A204.1 (cell line): ENCODE data around the gene GAK.
"Not testable (repeated sequence)": the region's sequence is repeated elsewhere in the genome, so short reads cannot be mapped to it uniquely, and the experiment has no call there.

Experiments
- FAIRE-seq: peaks from 2 replicates; lab custom pipeline; 2012; peaks lifted over from hg19 to GRCh38; lab: Jason Lieb, UNC

Gene GAK

DNA sequence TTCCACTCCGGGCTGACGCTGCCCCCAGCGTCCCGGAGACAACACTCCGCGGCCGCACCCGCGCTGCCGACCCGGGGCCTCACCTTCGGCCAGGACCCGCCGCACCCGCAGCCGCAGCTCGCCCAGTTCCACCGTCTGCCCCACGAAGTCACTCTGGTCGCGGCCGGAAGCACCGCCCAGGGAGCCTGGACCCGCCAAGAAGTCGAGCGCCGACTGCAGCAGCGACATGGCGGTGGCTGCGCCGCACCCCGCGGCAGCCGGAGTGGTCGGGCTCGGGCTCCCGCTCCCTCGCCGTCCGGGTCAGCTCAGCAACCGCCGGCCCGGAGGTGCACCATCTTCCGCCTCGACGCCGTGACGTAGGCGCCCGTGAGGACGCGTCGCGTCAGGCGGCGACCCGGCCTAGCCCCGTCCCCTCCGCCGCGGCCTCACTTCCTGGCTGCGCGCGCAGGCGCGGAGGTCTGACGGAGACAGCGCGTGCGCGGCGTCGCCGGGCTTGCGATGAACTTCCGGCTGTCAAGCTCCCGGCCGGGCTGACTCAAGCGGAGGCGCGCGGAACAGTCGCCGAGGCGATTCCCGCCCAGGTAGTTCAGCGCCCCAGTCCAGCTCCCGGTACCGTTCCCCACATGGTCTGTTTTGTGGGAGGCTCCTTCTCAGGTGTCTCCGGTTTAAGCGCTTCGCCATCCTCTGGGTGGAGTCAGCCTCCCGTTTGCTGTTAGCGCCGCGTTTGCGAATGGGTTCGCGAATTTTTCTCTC is at the start of gene GAK, which contains the start of gene TMEM175:
Gene GAK, minus strand, starts transcription at position 357 of the 753 bp plus-strand sequence. Its CDS starts 129 bp downstream, at position 228.
Gene TMEM175, plus strand, starts transcription at position 501 of the 753 bp plus-strand sequence. CDS start 15,280 bp downstream, outside the sequence.
- FAIRE-seq = no peak

- no peak for FAIRE-seq
Observed at GRCh38 chr4:978957-979701, 47.0 kb upstream of the GAK start.

DNA sequence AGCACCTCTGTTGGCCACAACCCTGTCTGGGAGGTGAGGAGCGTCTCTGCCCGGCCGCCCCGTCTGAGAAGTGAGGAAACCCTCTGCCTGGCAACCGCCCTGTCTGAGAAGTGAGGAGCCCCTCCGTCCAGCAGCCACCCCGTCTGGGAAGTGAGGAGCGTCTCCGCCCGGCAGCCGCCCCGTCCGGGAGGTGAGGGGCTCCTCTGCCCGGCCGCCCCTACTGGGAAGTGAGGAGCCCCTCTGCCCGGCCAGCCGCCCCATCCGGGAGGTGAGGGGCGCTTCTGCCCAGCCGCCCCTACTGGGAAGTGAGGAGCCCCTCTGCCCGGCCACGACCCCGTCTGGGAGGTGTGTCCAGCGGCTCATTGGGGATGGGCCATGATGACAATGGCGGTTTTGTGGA is 43.9 kb upstream of the GAK start:
- FAIRE-seq = not testable (repeated sequence)

GRCh38 chr4:974668-975067 is 42.6 kb upstream of the GAK start:
- FAIRE-seq = no peak

GRCh38 chr4:973431-974397 is 41.6 kb upstream of the GAK start, which contains the start of gene DGKQ:
DGKQ (minus strand) TSS chr4:973569; CDS start chr4:973482, 87 bp downstream.
- no peak for FAIRE-seq

DNA sequence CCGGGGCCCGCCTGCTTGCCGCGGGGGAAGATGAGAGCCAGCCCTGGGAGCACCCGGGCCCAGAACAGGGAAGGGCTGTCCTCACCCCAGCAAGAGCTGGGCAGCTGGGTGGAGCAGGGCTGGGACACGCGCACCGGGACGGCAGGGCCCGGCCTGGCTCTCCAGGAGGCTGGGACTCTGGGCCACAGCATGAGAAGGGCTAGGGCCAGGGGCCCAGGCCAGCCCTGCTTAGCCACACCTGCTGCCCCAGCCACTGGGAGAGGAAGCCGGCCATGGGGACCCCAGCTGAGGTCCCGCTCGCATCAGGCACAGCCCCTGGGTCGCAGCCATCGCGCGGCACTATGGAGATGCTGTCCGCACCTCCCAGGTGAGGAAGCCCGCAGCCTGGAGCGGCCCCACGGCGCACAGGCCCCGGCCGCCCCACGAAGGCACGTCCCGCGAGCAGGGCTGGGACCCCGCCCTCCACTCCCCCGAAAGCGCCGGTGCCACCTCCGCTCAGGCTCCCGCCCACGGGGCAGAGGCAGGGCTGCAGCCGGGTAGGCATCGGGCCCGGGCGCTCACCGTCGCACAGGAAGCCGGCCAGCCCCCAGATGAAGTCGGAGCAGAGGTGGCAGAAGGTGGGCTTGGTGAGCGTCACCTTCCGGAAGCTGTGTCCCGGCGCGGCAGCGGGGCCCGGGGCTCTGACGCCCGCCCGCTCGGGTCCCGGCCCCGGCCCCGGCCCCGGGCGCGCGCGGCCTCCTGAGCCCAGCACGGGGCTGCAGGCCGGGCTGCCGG is 40.7 kb upstream of the GAK start:
- FAIRE-seq = no peak

- FAIRE-seq = no peak
Observed at GRCh38 chr4:971666-972500, 39.8 kb upstream of the GAK start.

DNA sequence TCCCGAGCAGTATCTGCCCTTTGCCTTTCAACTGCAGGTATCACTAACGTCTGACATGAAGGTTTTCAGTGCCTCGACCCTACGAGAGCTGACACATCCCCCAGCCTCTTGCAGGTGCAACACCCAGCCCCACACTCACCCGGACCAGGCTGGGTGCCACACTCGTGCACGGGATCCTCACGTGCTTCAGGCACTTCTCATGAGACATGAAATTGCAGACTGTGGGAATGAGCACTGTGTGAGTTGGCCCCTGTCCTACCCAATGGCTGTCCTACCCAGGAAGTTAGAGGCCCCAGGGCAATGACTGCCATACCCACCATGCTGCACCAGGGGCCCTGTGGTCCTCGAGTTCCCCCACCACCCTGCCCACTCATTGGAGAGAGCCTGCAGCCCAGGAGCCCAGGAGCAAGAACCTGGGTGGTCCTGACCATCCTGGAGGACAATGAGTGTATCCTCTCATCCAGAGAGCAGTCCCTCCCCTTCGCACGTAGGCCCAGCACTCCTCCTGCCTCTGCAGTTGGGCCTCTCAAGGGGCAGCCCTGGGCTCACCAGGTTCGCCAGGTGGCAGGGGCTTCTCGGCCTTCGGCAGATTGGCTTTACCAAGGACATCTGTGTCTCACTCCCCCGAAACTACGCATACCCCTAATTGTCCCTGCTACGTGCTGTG is 38.9 kb upstream of the GAK start:
- FAIRE-seq = no peak

GRCh38 chr4:970046-970745 is 38.1 kb upstream of the GAK start:
- FAIRE-seq = no peak

DNA sequence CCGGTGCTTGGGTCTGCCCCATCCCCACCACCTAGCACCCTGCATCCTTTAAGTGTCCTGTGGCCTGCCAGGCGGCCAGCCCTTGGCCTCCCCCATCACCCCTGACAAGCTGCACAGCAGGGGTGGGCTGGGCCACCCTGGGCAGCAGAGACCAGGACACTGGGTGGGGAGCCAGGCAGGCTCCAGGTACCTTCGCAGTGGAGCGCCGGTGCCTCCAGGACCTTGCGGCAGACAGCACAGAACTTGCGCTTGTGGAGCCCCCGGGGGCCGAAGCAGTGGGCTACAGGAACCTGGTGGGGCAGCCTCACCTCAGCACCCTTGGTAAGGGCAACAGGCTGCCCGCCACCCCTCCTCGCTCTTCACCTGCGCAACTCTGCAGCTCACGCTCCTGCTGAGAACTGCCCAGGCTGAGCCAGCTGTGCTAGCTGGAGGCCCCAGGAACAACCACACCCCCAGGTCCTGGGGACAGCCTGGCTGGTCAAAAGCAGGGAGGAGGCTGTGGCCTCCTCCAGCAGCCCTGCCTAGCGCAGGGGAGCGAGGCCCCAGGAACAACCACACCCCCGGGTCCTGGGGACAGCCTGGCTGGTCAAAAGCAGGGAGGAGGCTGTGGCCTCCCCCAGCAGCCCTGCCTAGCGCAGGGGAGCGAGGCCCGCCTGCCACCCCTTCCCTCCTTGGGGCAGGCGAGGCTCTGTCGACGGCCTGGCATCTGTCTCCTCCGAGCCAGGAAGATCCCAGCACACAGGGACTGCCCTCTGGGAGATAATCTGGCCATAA is 36.7 kb upstream of the GAK start:
- FAIRE-seq = no peak

GRCh38 chr4:968221-968620 is 36.1 kb upstream of the GAK start:
- FAIRE-seq = no peak

DNA sequence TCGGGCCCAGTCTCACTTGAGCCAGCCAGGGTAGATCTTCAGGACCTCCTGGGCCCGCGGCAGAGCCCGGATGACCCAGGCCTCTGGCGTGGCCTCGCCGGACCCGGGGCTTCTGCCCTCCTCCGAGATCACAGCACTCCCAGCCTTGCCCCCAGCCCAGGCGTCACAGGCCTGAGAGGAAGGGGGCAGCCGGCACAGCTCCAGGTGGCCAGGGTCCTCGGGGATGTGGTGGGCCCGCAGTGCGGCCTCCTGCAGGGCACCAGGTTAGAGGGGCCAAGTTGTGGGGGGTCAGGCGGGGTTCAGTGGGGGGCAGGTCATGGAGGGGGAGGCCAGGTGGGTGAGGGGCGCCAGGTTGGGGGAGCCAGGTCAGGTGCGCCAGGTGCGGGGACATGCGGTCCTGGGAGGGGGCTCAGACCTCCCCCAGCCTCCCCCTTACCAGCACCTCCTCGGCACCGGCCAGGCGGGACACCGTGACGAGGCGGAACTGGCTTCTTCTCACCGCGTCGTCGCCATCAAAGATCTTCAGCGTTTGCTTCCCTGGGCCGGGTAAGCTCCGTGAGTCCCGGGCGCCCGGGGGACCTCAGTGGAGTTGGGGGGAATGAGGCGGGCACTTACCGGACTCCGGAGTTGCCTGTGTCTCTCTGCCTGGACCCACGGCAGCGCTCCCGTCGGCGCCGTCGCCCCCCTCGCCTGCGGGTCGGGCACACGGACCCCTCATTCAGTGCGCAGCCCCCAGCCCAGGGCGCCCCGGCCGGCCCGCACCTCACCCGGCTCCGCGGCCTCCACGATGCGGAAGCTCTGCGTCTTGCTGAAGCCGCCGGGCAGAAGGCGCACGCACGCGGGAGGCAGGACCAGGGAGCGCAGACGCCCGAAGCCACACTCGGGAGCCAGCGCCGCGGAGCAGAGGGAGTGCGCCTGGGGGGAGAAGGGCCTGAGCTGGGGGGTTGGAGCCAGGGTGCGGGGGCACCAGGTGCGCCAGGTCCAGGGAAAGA is 35.3 kb upstream of the GAK start:
- FAIRE-seq = no peak

- no peak for FAIRE-seq
Observed at GRCh38 chr4:966266-967112, 34.4 kb upstream of the GAK start.

DNA sequence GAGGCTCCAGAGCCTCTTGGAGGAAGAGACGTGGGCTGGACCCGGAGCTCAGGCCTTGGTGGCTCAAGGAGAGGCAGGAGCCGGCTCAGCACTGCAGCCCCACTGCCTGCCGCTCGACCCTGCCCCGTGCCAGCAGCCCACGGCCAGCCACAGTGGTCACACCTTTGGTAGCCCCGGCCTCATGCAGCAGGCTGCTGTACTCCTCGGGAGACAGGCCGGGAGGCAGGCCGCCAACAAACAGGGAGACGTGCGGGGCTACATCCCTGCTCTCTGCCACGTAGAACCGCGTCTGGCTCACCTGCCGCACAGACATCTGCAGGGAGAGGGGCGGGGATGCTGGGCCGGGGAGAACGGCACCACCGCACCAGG is 33.6 kb upstream of the GAK start:
- no peak for FAIRE-seq

DNA sequence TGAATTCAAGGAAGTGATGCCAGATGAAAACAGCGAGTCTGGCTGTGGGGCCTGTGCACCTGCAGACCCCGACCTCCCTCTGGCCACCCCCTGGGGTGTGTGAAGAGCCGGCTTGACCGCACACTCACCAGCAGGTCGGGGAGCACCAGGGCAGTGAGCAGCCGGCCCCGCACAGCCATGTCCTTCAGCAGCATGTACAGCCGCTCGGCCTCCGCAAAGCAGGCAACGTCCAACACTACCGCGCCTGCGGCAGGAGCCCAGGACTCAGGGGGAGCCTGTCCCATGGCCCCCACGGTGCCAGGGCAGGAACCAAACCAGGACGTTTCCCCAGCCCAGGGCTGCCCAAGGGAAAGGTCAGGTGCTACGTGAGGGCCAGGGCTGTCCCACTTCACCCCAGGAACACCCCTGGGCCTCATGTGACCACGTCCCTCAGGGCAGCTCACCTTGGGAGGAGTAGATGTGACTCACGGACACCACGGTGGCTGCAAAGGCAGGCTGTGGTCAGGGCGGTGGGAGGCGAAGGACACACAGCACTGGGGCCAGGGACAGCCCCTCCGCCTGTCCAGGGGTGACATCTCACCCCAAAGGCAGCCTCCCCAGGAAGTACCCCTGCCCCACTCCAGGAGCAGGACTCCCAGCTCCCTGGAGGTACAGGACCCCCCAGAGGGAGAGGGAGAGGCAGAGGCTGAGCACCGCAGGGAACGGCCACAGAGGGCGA is 33.1 kb upstream of the GAK start:
- no peak for FAIRE-seq
